Measurements from ENCODE around the gene CACNA2D3.

GRCh38 chr3:55009372-55009771 lies 887.0 kb downstream of the CACNA2D3 start:
- TF ChIP-seq CTCF (IDR thresholded peaks at IDR 0.05) (no peak), EP300 (IDR thresholded peaks at IDR 0.05) (no peak), POLR2A (IDR thresholded peaks at IDR 0.05) (no peak)

Measured in tibial nerve (tissue), 4 donors.